NCI-H1048 (cell line): ENCODE data around the gene LINC01488.

Experiments used
- DNase-seq: peaks from one replicate; lab custom pipeline; 2025; lab: John Stamatoyannopoulos, UW

Gene LINC01488

GRCh38 chr11:69463995-69464960 is 17.2 kb upstream of the LINC01488 start:
- no peak for DNase-seq

- no peak for DNase-seq
Measured at GRCh38 chr11:69465236-69466000, 16.0 kb upstream of the LINC01488 start.

- DNase-seq: no peak
Measured at GRCh38 chr11:69466039-69466438, 15.4 kb upstream of the LINC01488 start.

- no peak for DNase-seq
Measured at GRCh38 chr11:69467196-69467595, 14.3 kb upstream of the LINC01488 start.

- no peak for DNase-seq
Measured at GRCh38 chr11:69467646-69468045, 13.8 kb upstream of the LINC01488 start.

- DNase-seq: no peak
Measured at GRCh38 chr11:69468221-69468620, 13.2 kb upstream of the LINC01488 start.

- no peak for DNase-seq
Measured at GRCh38 chr11:69468911-69469885, 12.3 kb upstream of the LINC01488 start.

- no peak for DNase-seq
Measured at GRCh38 chr11:69470301-69470700, 11.2 kb upstream of the LINC01488 start.

GRCh38 chr11:69470793-69471728 is 10.4 kb upstream of the LINC01488 start:
- DNase-seq: no peak

- no peak for DNase-seq
Measured at GRCh38 chr11:69471729-69472540, 9.5 kb upstream of the LINC01488 start.

- DNase-seq: no peak
Measured at GRCh38 chr11:69472541-69473275, 8.8 kb upstream of the LINC01488 start.

- no peak for DNase-seq
Measured at GRCh38 chr11:69473276-69473845, 8.1 kb upstream of the LINC01488 start.

- DNase-seq: no peak
Measured at GRCh38 chr11:69474736-69475135, 6.7 kb upstream of the LINC01488 start.

GRCh38 chr11:69475141-69475865 is 6.2 kb upstream of the LINC01488 start:
- no peak for DNase-seq

- DNase-seq: no peak
Measured at GRCh38 chr11:69475866-69476471, 5.5 kb upstream of the LINC01488 start.

GRCh38 chr11:69476509-69476961 is 4.9 kb upstream of the LINC01488 start:
- no peak for DNase-seq

- DNase-seq: no peak
Measured at GRCh38 chr11:69477086-69477485, 4.4 kb upstream of the LINC01488 start.
